Esophagus muscularis mucosa (tissue), 3 donors: ENCODE results near the gene JADE2.

Experiments
- CTCF ChIP-seq, 3 experiments: fragments of 200-600 bp in 2 of 3; fragments of 450-650 bp in 1 of 3; sonication (generic) in 2 of 3; IDR thresholded peaks; one replicate each; pipeline ENCODE4 v1.5.1; 2017 to 2019; ENCODE audit warnings: antibody characterized with exemption in 3 of 3, mild to moderate bottlenecking in 2 of 3, moderate library complexity in 1 of 3
- POLR2A ChIP-seq: fragments of 450-650 bp; IDR thresholded peaks from one replicate; pipeline ENCODE4 v1.6.1; 2017; ENCODE audit warnings: antibody characterized with exemption, moderate library complexity, mild to moderate bottlenecking, low read depth

GRCh38 chr5:134610725-134611124, 85.3 kb downstream of the JADE2 start:
- TF ChIP-seq CTCF (IDR thresholded peaks at IDR 0.05) (no peak), POLR2A (no peak)
